Fibroblast of the aortic adventitia (primary cell): Measurements from ENCODE around the gene GSG1L. TPM values are rescaled to one million over a fixed set of nuclear protein-coding genes. Genes with fewer than 3 reads are reported as not detected.

Experiments
- DNase-seq: peaks from one replicate; pipeline ENCODE4 v3.0.0-alpha.2; 2010; ENCODE audit warnings: low read depth
- H3K4me3 ChIP-seq: 2 replicates; pipeline ENCODE4 v1.5.1; 2011; ENCODE audit warnings: low read depth, mild to moderate bottlenecking, control low read depth, low read length, moderate library complexity
- CTCF ChIP-seq: IDR thresholded peaks from 2 replicates; pipeline ENCODE4 v1.5.1; 2011; ENCODE audit warnings: mild to moderate bottlenecking, low read length, control low read depth, inconsistent platforms; ENCODE audit not compliant: insufficient read depth
- total RNA-seq: library from RNA; depleted of rRNA; stranded (reverse); fragments of >200 nt; gene quantifications from 2 replicates; pipeline ENCODE4 v1.2.3, GENCODE V29; 2012; ENCODE audit warnings: low replicate concordance

Gene GSG1L
- total RNA-seq, 1 donor: not detected

- no peak overlapping the region for H3K4me3 ChIP-seq
- DNase-seq: no peak
- TF ChIP-seq CTCF: no peak
Observed at GRCh38 chr16:28011223-28011622, 52.3 kb downstream of the GSG1L start.

GRCh38 chr16:28010671-28011070 is 52.8 kb downstream of the GSG1L start:
- no peak overlapping the region for H3K4me3 ChIP-seq
- DNase-seq: peak; percentile 8
- no peak for TF ChIP-seq CTCF

- DNase-seq: no peak
- no peak for TF ChIP-seq CTCF
- H3K4me3 ChIP-seq: no peak overlapping the region
Observed at GRCh38 chr16:28009586-28010373, 53.7 kb downstream of the GSG1L start.

- no peak for DNase-seq
- H3K4me3 ChIP-seq: no peak overlapping the region
- TF ChIP-seq CTCF: no peak
Observed at GRCh38 chr16:28003923-28004322, 59.6 kb downstream of the GSG1L start.

GRCh38 chr16:28003021-28003865 is 60.3 kb downstream of the GSG1L start:
- DNase-seq: no peak
- H3K4me3 ChIP-seq: no peak overlapping the region
- no peak for TF ChIP-seq CTCF

GRCh38 chr16:28001642-28002041 is 61.9 kb downstream of the GSG1L start:
- no peak for TF ChIP-seq CTCF
- DNase-seq: no peak
- no peak overlapping the region for H3K4me3 ChIP-seq
